K562 (cell line): Measurements from ENCODE around the gene OTUD5. TPM values are rescaled to one million over a fixed set of nuclear protein-coding genes. Genes with fewer than 3 reads are reported as not detected.
A peak's percentile ranks its signal among the peaks of the same experiment; 100 is the strongest.

ENCODE experiments used
- BRD4 ChIP-seq: fragments of 200-600 bp; sonication (generic); IDR thresholded peaks from 2 replicates; pipeline ENCODE4 v1.6.1; 2017; ENCODE audit warnings: inconsistent platforms
- FUS ChIP-seq: fragments of 200-400 bp; formaldehyde crosslinking; optimal IDR thresholded peaks from 2 replicates; pipeline ENCODE3; 2017; ENCODE audit warnings: low read depth, low read length
- HCFC1 ChIP-seq: IDR thresholded peaks from 2 replicates; pipeline ENCODE4 v1.6.1; 2012; ENCODE audit warnings: low read depth, low read length, improper control_type of control experiment
- ILK ChIP-seq: fragments of 450-650 bp; IDR thresholded peaks from 2 replicates; pipeline ENCODE4 v1.6.1; 2016; ENCODE audit warnings: missing genetic modification characterization, low read depth, mild to moderate bottlenecking, missing compliant biosample characterization, moderate library complexity, borderline replicate concordance
- KDM2B ChIP-seq: fragments of 250-450 bp; sonication (Bioruptor Pico); IDR thresholded peaks from 2 replicates; pipeline ENCODE4 v1.8.0; 2021; ENCODE audit warnings: mild to moderate bottlenecking, moderate library complexity
- MECOM ChIP-seq: fragments of 250-450 bp; sonication (Bioruptor Pico); IDR thresholded peaks from 2 replicates; pipeline ENCODE4 v1.8.0; 2022; ENCODE audit warnings: inconsistent platforms
- NEUROD1 ChIP-seq: fragments of 150-350 bp; IDR thresholded peaks from 2 replicates; pipeline ENCODE4 v1.6.1; 2014; ENCODE audit warnings: borderline replicate concordance, low read length, low read depth; ENCODE audit not compliant: partially characterized antibody
- PCBP1 ChIP-seq: fragments of 200-400 bp; formaldehyde crosslinking; IDR thresholded peaks from 2 replicates; pipeline ENCODE4 v1.6.1; 2018; ENCODE audit warnings: mild to moderate bottlenecking, low read depth, low read length; ENCODE audit not compliant: poor library complexity, severe bottlenecking
- PHF20 ChIP-seq: fragments of 450-650 bp; IDR thresholded peaks from 2 replicates; pipeline ENCODE4 v1.6.1; 2018; ENCODE audit not compliant: partially characterized antibody
- RBFOX2 ChIP-seq: fragments of 200-400 bp; formaldehyde crosslinking; IDR thresholded peaks from 2 replicates; pipeline ENCODE4 v1.6.1; 2017; ENCODE audit warnings: low read depth, mild to moderate bottlenecking, low read length, moderate library complexity
- RNF2 ChIP-seq: sonication (generic); IDR thresholded peaks from 2 replicates; pipeline ENCODE4 v1.6.1; 2016
- SMAD4 ChIP-seq: fragments of 250-450 bp; sonication (Bioruptor Pico); conservative IDR thresholded peaks from 2 replicates; pipeline ENCODE4 v1.8.0; 2021; ENCODE audit warnings: inconsistent platforms, mild to moderate bottlenecking, moderate library complexity
- TAF15 ChIP-seq: fragments of 200-400 bp; formaldehyde crosslinking; IDR thresholded peaks from 2 replicates; pipeline ENCODE4 v1.6.1; 2017; ENCODE audit warnings: mild to moderate bottlenecking, low read depth, low read length, moderate library complexity
- TGIF2 ChIP-seq: sonication (generic); formaldehyde crosslinking; IDR thresholded peaks from 2 replicates; pipeline ENCODE4 v1.8.1; 2022; ENCODE audit warnings: mild to moderate bottlenecking, missing genetic modification reagents, moderate library complexity
- XRCC4 ChIP-seq: IDR thresholded peaks from one replicate; pipeline ENCODE4 v1.6.1; 2011; ENCODE audit not compliant: insufficient read depth, insufficient read length; ENCODE audit errors: extremely low read depth
- ZNF143 ChIP-seq: sonication (generic); formaldehyde crosslinking; IDR thresholded peaks from 2 replicates; pipeline ENCODE4 v1.9.0; 2022; ENCODE audit warnings: mild to moderate bottlenecking, missing genetic modification reagents
- ZNF444 ChIP-seq: fragments of 250-450 bp; sonication (Bioruptor Pico); IDR thresholded peaks from 2 replicates; pipeline ENCODE4 v1.4.0; 2020; ENCODE audit warnings: mild to moderate bottlenecking, moderate library complexity
- ZSCAN29 ChIP-seq: fragments of 450-650 bp; IDR thresholded peaks from 2 replicates; pipeline ENCODE4 v1.6.1; 2017
- polyA plus RNA-seq, 8 experiments: library from polyadenylated mRNA; depleted of rRNA in 4 of 8; stranded (reverse) in 5 of 8; unstranded in 3 of 8; fragments of >200 nt; fragmentation: Nextera tagmentation in 2 of 8; fragmentation: Illumina TruSeq in 1 of 8; extraction: Ambion mirVana in 2 of 8; extraction: Trizol in 1 of 8; gene quantifications; 2 replicates each; pipeline versions ENCODE4 v1.2.1 to v1.2.3, GENCODE V29; 2011 to 2014; ENCODE audit warnings: inconsistent platforms in 1 of 8, missing spikeins in 1 of 8
- total RNA-seq, 7 experiments: library from RNA; depleted of rRNA in 6 of 7; stranded (reverse); fragments of >200 nt in 6 of 7; fragmentation: Illumina TruSeq in 2 of 7; extraction: Trizol in 2 of 7; gene quantifications; 2 replicates each; pipeline versions ENCODE4 v1.2.1 to v1.2.3, GENCODE V29; 2011 to 2021; ENCODE audit warnings: low replicate concordance in 1 of 7
- TF ChIP-seq, protein P1 (sequence below): fragments of 250-450 bp; sonication (Bioruptor Pico); IDR thresholded peaks from 2 replicates; pipeline ENCODE4 v1.4.0; 2020; ENCODE audit warnings: borderline replicate concordance
- TF ChIP-seq, protein P2 (sequence below): fragments of 450-650 bp; IDR thresholded peaks from 2 replicates; pipeline ENCODE4 v1.6.1; 2017; ENCODE audit warnings: antibody characterized with exemption, mild to moderate bottlenecking
- TF ChIP-seq, protein P3 (sequence below), 2 experiments: fragments of 200-800 bp in 1 of 2; sonication (Bioruptor generic) in 1 of 2; sonication (generic) in 1 of 2; formaldehyde crosslinking in 1 of 2; IDR thresholded peaks in 1 of 2; conservative IDR thresholded peaks in 1 of 2; 2 replicates each; pipeline versions ENCODE4 v1.5.0 to v1.6.1; 2016 to 2020; ENCODE audit warnings: missing compliant biosample characterization in 1 of 2, missing genetic modification characterization in 1 of 2, missing genetic modification reagents in 1 of 2
- TF ChIP-seq, protein P4 (sequence below): fragments of 450-650 bp; IDR thresholded peaks from 2 replicates; pipeline ENCODE4 v1.6.1; 2016; ENCODE audit warnings: missing biosample characterization, missing genetic modification characterization

Gene OTUD5
- total and polyA plus RNA-seq, 9 of the 15 experiments (the other 6 are each of a cell fraction or from before 2014, with no cell fraction given), result 3.6 to 102 (median 59.0) TPM

DNA sequence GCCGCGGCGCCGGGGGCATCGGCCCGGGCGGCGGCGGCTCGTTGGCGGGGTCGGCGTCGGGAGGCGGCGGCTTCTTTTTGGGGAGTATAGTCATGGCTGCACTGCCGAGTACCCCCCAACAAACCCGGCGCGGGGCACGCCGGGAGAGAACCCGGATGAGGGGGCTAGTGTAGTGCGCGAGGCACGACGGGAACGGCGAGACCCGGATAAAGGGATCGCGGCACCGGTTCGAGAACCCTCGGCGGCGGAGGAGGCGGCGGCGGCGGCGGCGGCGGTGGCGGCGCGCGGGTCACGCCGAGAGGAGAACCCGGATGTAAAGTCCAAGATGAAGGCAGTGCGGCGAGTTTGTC, at the start of gene OTUD5 (continued):
- TF ChIP-seq PCBP1 (peak; percentile 6), RNF2 (no peak), BRD4 (0 out of 2 replicates have a peak, but pooled peaks have one; percentile 40), PHF20 (no peak), NEUROD1 (no peak), RBFOX2 (peak; percentile 89), TAF15 (no peak), TGIF2 (CRISPR knock-in tag) (no peak), FUS (no peak), MECOM (CRISPR knock-in tag) (no peak), SMAD4 (CRISPR knock-in tag) (peak; percentile 6; the same call in 1 of the 2 replicates), KDM2B (CRISPR knock-in tag) (no peak), ZNF143 (CRISPR knock-in tag) (peak; percentile 64; the same call in 1 of the 2 replicates), HCFC1 (peak; percentile 53), ZSCAN29 (no peak), XRCC4 (no peak), ILK (tag) (no peak), ZNF444 (CRISPR knock-in tag) (no peak)
- TF ChIP-seq, protein P1, sequence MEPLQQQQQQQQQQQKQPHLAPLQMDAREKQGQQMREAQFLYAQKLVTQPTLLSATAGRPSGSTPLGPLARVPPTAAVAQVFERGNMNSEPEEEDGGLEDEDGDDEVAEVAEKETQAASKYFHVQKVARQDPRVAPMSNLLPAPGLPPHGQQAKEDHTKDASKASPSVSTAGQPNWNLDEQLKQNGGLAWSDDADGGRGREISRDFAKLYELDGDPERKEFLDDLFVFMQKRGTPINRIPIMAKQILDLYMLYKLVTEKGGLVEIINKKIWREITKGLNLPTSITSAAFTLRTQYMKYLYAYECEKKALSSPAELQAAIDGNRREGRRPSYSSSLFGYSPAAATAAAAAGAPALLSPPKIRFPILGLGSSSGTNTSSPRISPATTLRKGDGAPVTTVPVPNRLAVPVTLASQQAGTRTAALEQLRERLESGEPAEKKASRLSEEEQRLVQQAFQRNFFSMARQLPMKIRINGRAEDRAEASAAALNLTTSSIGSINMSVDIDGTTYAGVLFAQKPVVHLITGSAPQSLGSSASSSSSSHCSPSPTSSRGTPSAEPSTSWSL (CRISPR knock-in tag), result no peak
- TF ChIP-seq, protein P2, sequence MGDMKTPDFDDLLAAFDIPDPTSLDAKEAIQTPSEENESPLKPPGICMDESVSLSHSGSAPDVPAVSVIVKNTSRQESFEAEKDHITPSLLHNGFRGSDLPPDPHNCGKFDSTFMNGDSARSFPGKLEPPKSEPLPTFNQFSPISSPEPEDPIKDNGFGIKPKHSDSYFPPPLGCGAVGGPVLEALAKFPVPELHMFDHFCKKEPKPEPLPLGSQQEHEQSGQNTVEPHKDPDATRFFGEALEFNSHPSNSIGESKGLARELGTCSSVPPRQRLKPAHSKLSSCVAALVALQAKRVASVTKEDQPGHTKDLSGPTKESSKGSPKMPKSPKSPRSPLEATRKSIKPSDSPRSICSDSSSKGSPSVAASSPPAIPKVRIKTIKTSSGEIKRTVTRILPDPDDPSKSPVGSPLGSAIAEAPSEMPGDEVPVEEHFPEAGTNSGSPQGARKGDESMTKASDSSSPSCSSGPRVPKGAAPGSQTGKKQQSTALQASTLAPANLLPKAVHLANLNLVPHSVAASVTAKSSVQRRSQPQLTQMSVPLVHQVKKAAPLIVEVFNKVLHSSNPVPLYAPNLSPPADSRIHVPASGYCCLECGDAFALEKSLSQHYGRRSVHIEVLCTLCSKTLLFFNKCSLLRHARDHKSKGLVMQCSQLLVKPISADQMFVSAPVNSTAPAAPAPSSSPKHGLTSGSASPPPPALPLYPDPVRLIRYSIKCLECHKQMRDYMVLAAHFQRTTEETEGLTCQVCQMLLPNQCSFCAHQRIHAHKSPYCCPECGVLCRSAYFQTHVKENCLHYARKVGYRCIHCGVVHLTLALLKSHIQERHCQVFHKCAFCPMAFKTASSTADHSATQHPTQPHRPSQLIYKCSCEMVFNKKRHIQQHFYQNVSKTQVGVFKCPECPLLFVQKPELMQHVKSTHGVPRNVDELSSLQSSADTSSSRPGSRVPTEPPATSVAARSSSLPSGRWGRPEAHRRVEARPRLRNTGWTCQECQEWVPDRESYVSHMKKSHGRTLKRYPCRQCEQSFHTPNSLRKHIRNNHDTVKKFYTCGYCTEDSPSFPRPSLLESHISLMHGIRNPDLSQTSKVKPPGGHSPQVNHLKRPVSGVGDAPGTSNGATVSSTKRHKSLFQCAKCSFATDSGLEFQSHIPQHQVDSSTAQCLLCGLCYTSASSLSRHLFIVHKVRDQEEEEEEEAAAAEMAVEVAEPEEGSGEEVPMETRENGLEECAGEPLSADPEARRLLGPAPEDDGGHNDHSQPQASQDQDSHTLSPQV, result peak; percentile 76; the same call in 1 of the 2 replicates
- TF ChIP-seq, protein P3, sequence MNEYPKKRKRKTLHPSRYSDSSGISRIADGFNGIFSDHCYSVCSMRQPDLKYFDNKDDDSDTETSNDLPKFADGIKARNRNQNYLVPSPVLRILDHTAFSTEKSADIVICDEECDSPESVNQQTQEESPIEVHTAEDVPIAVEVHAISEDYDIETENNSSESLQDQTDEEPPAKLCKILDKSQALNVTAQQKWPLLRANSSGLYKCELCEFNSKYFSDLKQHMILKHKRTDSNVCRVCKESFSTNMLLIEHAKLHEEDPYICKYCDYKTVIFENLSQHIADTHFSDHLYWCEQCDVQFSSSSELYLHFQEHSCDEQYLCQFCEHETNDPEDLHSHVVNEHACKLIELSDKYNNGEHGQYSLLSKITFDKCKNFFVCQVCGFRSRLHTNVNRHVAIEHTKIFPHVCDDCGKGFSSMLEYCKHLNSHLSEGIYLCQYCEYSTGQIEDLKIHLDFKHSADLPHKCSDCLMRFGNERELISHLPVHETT (CRISPR knock-in tag; conservative IDR thresholded peaks at IDR 0.05 in 1 of 2, IDR thresholded peaks at IDR 0.05 in 1 of 2), result peak in 1 of 2 experiments; percentile 62; a peak in 1 of 4 replicates
- TF ChIP-seq, protein P4, sequence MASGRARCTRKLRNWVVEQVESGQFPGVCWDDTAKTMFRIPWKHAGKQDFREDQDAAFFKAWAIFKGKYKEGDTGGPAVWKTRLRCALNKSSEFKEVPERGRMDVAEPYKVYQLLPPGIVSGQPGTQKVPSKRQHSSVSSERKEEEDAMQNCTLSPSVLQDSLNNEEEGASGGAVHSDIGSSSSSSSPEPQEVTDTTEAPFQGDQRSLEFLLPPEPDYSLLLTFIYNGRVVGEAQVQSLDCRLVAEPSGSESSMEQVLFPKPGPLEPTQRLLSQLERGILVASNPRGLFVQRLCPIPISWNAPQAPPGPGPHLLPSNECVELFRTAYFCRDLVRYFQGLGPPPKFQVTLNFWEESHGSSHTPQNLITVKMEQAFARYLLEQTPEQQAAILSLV (tag), result no peak
